HUES48 (cell line): ENCODE data around the gene FAM236D.
"Not testable (repeated sequence)": the region's sequence is repeated elsewhere in the genome, so short reads cannot be mapped to it uniquely, and the experiment has no call there.

ENCODE experiments used
- H3K27ac ChIP-seq: one replicate; pipeline ENCODE4 v1.7.0; 2013; ENCODE audit warnings: low read depth, low read length, inconsistent platforms
- H3K27me3 ChIP-seq: 2 replicates; pipeline ENCODE4 v1.6.1; 2013; ENCODE audit warnings: mild to moderate bottlenecking, low read length; ENCODE audit not compliant: control insufficient read depth, insufficient read depth
- H3K36me3 ChIP-seq: 2 replicates; pipeline ENCODE4 v1.6.1; 2013; ENCODE audit warnings: low read length; ENCODE audit not compliant: control insufficient read depth, insufficient read depth
- H3K4me1 ChIP-seq: 2 replicates; pipeline ENCODE4 v1.6.1; 2013; ENCODE audit warnings: mild to moderate bottlenecking, low read length; ENCODE audit not compliant: control insufficient read depth, insufficient read depth
- H3K4me3 ChIP-seq: 2 replicates; pipeline ENCODE4 v1.5.1; 2013; ENCODE audit warnings: mild to moderate bottlenecking, low read depth, low read length
- H3K9ac ChIP-seq: 2 replicates; pipeline ENCODE4 v1.6.1; 2013; ENCODE audit warnings: mild to moderate bottlenecking, low read depth, low read length, moderate library complexity
- H3K9me3 ChIP-seq: 2 replicates; pipeline ENCODE4 v1.6.1; 2013; ENCODE audit warnings: low read length; ENCODE audit not compliant: control insufficient read depth, insufficient read depth

Gene FAM236D

DNA sequence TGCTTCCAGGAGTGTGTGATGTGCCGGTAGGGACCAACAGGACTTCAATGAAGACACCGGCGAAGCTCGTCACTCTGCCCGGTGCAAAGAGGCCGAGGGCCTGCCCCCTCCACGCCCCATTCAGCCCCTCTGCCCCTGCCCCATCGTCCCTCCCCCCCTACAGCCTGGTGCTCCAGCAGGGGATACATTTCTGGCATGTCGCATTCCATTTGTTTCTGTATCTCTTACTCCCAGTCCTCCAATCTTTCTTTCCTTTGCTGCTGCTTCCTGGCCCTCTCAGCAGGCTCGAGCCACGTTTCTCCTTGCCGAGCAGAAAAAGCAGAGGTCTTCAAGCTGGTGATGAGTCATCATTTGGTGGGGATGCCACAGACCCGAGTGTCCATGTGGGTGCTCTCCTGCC lies at the start of gene FAM236D:
TSS of gene FAM236D (minus strand) at position 101 of the 400 bp plus-strand sequence. CDS start at position 1, 100 bp downstream.
- not testable (repeated sequence) for H3K9me3 ChIP-seq, H3K4me1 ChIP-seq, H3K36me3 ChIP-seq, H3K27ac ChIP-seq, H3K27me3 ChIP-seq, H3K4me3 ChIP-seq, H3K9ac ChIP-seq

DNA sequence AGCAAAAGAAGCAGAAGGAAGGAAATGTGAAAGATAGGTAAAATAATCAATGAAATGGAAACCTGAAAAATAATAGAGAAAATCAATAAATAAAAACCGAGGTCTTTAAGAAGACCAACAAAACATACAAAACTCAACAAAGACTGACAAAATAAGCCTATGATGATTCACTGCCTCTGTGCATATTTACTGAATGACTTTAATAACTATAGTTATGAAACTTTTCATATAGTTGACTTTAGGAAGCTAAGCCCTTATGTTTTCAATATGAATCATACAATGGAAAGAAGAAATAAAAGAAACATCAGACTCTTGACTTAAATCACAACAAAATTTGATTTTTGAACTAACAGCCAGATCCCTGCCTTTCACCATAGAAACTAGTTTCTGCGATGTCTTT lies 29.5 kb upstream of the FAM236D start:
- H3K9ac ChIP-seq, H3K4me3 ChIP-seq, H3K27me3 ChIP-seq, H3K27ac ChIP-seq, H3K9me3 ChIP-seq, H3K36me3 ChIP-seq, H3K4me1 ChIP-seq: not testable (repeated sequence)

DNA sequence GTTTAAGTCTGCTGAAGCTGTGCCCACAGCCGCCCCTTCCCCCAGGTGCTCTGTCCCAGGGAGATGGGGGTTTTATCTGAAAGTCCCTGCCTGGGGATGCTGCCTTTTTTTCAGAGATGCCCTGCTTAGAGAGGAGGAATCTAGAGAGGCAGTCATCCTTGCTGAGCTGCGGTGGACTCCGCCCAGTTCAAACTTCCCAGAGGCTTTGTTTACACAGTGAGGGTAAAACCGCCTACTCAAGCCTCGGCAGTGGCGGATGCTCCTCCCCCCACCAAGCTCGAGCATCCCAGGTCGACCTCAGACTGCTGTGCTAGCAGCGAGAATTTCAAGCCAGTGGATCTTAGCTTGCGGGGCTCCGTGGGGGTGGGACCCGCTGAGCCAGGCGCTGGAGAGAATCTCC lies 22.7 kb upstream of the FAM236D start:
- not testable (repeated sequence) for H3K9me3 ChIP-seq, H3K36me3 ChIP-seq, H3K4me3 ChIP-seq, H3K9ac ChIP-seq, H3K27me3 ChIP-seq, H3K4me1 ChIP-seq, H3K27ac ChIP-seq

- not testable (repeated sequence) for H3K27me3 ChIP-seq, H3K4me3 ChIP-seq, H3K4me1 ChIP-seq, H3K36me3 ChIP-seq, H3K9ac ChIP-seq, H3K9me3 ChIP-seq, H3K27ac ChIP-seq
These were observed 17.6 kb downstream of the FAM236D start for GRCh38 chrX:72790390-72790789.

DNA sequence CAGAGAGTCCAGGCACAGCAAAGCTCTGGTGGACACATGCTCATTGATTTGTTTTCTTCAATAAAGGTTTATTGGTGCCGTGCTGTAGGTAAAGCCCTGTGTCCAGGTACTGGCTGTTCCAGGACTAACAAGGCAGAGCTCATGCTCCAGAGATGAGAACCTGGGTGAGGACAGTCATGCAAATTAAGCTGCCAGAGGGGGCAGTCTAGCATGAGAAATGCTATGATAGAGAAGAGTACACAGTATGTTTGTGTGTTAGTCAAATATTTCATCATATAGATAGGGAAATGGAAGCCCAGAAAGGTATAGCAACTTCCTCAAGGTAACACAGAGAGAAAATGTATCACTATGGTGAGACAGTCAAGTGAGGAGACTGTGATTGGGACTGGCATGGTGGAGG lies 19.9 kb downstream of the FAM236D start:
- not testable (repeated sequence) for H3K4me3 ChIP-seq, H3K9ac ChIP-seq, H3K27ac ChIP-seq, H3K9me3 ChIP-seq, H3K36me3 ChIP-seq, H3K4me1 ChIP-seq, H3K27me3 ChIP-seq

DNA sequence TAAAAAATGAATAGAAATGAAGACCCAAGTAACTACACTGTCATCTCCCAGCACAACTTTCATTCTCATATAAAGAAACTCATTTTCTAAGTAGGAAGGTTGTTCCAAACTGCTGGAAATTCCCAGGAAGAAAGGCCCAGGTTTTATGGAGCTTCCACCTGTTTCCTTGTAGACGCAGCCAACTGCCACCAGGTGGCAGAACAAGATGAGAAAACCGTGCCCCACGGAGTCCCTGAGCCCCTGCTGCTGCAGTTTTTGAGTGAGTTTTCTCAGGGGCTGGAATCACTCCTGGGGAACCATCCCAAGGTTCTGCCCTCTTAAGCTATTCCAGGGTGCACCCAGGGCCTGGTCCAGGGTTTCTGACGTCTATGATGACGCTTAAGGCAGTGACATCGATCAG lies 24.0 kb downstream of the FAM236D start:
- H3K36me3 ChIP-seq, H3K9ac ChIP-seq, H3K9me3 ChIP-seq, H3K4me3 ChIP-seq, H3K27ac ChIP-seq, H3K27me3 ChIP-seq, H3K4me1 ChIP-seq: not testable (repeated sequence)

- H3K4me3 ChIP-seq, H3K9ac ChIP-seq, H3K27me3 ChIP-seq, H3K27ac ChIP-seq, H3K36me3 ChIP-seq, H3K4me1 ChIP-seq, H3K9me3 ChIP-seq: not testable (repeated sequence)
These were observed 24.6 kb downstream of the FAM236D start for GRCh38 chrX:72783365-72783936.

DNA sequence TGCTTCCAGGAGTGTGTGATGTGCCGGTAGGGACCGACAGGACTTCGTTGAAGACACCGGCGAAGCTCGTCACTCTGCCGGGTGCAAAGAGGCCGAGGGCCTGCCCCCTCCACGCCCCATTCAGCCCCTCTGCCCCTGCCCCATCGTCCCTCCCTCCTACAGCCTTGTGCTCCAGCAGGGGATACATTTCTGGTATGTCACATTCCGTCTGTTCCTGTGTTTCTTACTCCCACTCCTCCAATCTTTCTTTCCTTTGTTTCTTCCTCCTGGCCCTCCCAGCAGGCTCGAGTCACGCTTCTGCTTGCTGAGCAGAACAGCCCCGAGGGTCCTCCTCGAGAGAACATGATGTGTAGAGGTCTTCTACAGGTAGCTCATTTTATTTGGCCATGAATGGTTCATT lies 25.4 kb downstream of the FAM236D start, which contains the start of gene FAM236B:
TSS of gene FAM236B (minus strand) at position 101 of the 400 bp plus-strand sequence. CDS start at position 1, 100 bp downstream.
- H3K4me3 ChIP-seq, H3K4me1 ChIP-seq, H3K9ac ChIP-seq, H3K27me3 ChIP-seq, H3K9me3 ChIP-seq, H3K27ac ChIP-seq, H3K36me3 ChIP-seq: not testable (repeated sequence)

GRCh38 chrX:72778146-72778545 lies 29.9 kb downstream of the FAM236D start:
- not testable (repeated sequence) for H3K27ac ChIP-seq, H3K9me3 ChIP-seq, H3K4me3 ChIP-seq, H3K9ac ChIP-seq, H3K4me1 ChIP-seq, H3K27me3 ChIP-seq, H3K36me3 ChIP-seq

DNA sequence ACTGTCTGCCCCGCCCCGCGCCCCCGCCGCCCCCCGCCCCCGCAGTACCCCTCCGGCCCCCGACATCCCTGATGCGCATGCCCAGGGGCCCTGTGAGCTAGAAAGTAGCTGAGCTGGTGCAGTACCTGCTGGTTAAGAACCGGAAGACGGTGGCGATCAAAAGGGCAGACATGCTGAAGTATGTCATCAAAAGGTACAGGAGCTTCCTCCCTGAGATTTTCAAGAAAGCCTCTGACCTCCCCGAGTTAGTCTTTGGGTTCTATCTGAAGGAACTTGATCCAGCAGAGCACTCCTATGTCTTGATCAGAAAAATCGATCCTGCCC lies 30.6 kb downstream of the FAM236D start:
- not testable (repeated sequence) for H3K4me1 ChIP-seq, H3K27ac ChIP-seq, H3K9me3 ChIP-seq, H3K9ac ChIP-seq, H3K27me3 ChIP-seq, H3K36me3 ChIP-seq, H3K4me3 ChIP-seq

DNA sequence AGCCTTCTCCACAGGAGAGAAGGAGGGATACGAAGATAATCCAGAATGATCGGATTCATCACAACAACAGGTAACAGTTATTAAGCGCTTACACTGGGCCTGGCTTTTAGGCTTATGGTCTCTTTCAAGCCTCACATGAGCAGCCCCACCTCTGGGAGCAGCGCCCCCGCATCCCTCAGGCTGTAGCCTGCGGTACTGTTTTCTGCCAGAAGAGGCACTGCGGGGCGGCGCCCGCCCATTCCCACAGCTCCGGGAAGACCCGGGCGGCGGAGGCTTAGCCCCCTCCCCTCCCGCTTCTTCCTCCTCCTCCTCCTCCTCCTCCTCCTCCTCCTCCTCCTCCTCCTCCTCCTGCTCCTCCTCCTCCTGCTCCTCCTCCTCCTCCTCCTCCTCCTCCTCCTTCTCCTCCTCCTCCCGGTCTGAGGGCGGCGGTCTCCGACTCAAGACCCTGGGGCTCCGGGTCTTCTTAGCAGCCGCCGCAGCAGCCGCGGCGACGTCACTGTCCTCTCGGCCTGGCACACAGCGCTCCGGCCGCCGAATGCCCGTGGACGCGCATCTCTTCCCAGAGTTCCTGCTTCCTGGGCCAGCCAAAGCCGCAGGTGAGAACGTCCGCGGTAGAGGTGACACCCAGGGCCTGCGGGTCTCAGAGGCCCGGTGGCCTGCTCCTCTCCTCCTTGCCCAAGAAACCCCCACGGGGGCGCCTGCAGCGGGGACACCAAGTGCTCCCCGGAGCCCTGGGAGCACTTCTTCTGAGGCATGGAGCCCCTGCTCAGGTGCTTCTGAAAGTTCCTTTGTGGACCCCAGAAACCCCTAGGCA lies 31.1 kb downstream of the FAM236D start, which contains the start of gene DMRTC1B:
TSS of gene DMRTC1B (plus strand) at position 238 of the 814 bp plus-strand sequence. CDS start 68,246 bp downstream, outside the sequence.
- H3K4me1 ChIP-seq, H3K9ac ChIP-seq, H3K27me3 ChIP-seq, H3K27ac ChIP-seq, H3K36me3 ChIP-seq, H3K4me3 ChIP-seq, H3K9me3 ChIP-seq: not testable (repeated sequence)
